Keratinocyte (primary cell): ENCODE data around the gene STRA6. TPM values are rescaled to one million over a fixed set of nuclear protein-coding genes. Genes with fewer than 3 reads are reported as not detected.

ENCODE experiments used
- DNase-seq: peaks from one replicate; pipeline ENCODE4 v3.0.0-alpha.2; 2011; ENCODE audit warnings: low read depth, missing footprints, low spot score
- FAIRE-seq: peaks from 2 replicates; lab custom pipeline; 2011; peaks lifted over from hg19 to GRCh38; lab: Jason Lieb, UNC
- H2AFZ ChIP-seq: 2 replicates; pipeline ENCODE4 v1.6.0; 2012; ENCODE audit warnings: low read length, control low read depth, inconsistent platforms; ENCODE audit not compliant: control insufficient read depth
- H3K27ac ChIP-seq: 2 replicates; pipeline ENCODE4 v1.5.1; 2011; ENCODE audit warnings: low read length; ENCODE audit not compliant: control insufficient read depth, insufficient read depth
- H3K27me3 ChIP-seq: 3 replicates; pipeline ENCODE4 v1.6.0; 2011; ENCODE audit warnings: low read length; ENCODE audit not compliant: control insufficient read depth, insufficient read depth; ENCODE audit errors: extremely low read depth
- H3K36me3 ChIP-seq, 2 experiments: 2 replicates in 1 of 2; 3 replicates in 1 of 2; pipeline ENCODE4 v1.5.1; 2011; ENCODE audit warnings: low read length in 2 of 2, mild to moderate bottlenecking in 1 of 2; ENCODE audit not compliant: control insufficient read depth in 2 of 2, insufficient read depth in 2 of 2; ENCODE audit errors: extremely low read depth in 1 of 2
- H3K4me1 ChIP-seq: 3 replicates; pipeline ENCODE4 v1.5.1; 2011; ENCODE audit warnings: low read length; ENCODE audit not compliant: control insufficient read depth, insufficient read depth; ENCODE audit errors: extremely low read depth
- H3K4me2 ChIP-seq: 3 replicates; pipeline ENCODE4 v1.6.0; 2011; ENCODE audit warnings: low read depth, low read length; ENCODE audit not compliant: control insufficient read depth, insufficient read depth; ENCODE audit errors: extremely low read depth
- H3K4me3 ChIP-seq, 3 experiments: fragments of 200-600 bp in 1 of 3; sonication (generic) in 1 of 3; 2 replicates in 2 of 3; 3 replicates in 1 of 3; pipeline ENCODE4 v1.5.1; 2011 to 2016; ENCODE audit warnings: low read length in 3 of 3, mild to moderate bottlenecking in 3 of 3, control low read depth in 2 of 3, inconsistent platforms in 1 of 3, low read depth in 1 of 3, mixed read lengths in 1 of 3, mixed run types in 1 of 3, moderate library complexity in 1 of 3; ENCODE audit not compliant: control insufficient read depth in 2 of 3, insufficient read depth in 2 of 3; ENCODE audit errors: extremely low read depth in 1 of 3
- H3K79me2 ChIP-seq: 2 replicates; pipeline ENCODE4 v1.6.0; 2012; ENCODE audit warnings: low read length; ENCODE audit not compliant: control insufficient read depth, insufficient read depth
- H3K9ac ChIP-seq: 3 replicates; pipeline ENCODE4 v1.6.0; 2011; ENCODE audit warnings: low read length; ENCODE audit not compliant: control insufficient read depth, insufficient read depth; ENCODE audit errors: extremely low read depth
- H3K9me1 ChIP-seq: 3 replicates; pipeline ENCODE4 v1.6.0; 2011; ENCODE audit warnings: low read length; ENCODE audit not compliant: control insufficient read depth, insufficient read depth; ENCODE audit errors: extremely low read depth
- H3K9me3 ChIP-seq: 2 replicates; pipeline ENCODE4 v1.5.1; 2012; ENCODE audit warnings: low read depth, low read length; ENCODE audit not compliant: control insufficient read depth
- H4K20me1 ChIP-seq: 3 replicates; pipeline ENCODE4 v1.6.0; 2011; ENCODE audit warnings: low read length; ENCODE audit not compliant: control insufficient read depth, insufficient read depth; ENCODE audit errors: extremely low read depth
- CTCF ChIP-seq, 3 experiments: IDR thresholded peaks in 1 of 3; conservative IDR thresholded peaks in 1 of 3; optimal IDR thresholded peaks in 1 of 3; 2 replicates in 2 of 3; 3 replicates in 1 of 3; pipeline versions ENCODE3 to v1.5.1; 2011; ENCODE audit warnings: low read length in 3 of 3, mild to moderate bottlenecking in 3 of 3, moderate library complexity in 2 of 3, control low read depth in 1 of 3, inconsistent platforms in 1 of 3; ENCODE audit not compliant: insufficient read depth in 2 of 3; ENCODE audit errors: extremely low read depth in 1 of 3
- EZH2 ChIP-seq: IDR thresholded peaks from one replicate; pipeline ENCODE4 v1.6.1; 2012; ENCODE audit warnings: inconsistent platforms, mild to moderate bottlenecking, low read length, moderate library complexity
- dilution Hi-C: fragments of 300-500 bp; cut with MboI; formaldehyde crosslinking; loops from one replicate; pipeline ENCODE4 v1.7.0; 2020; ENCODE audit warnings: low sequenced_read_pairs; ENCODE audit not compliant: extremely low pct_ligation_motif_present
- polyA plus RNA-seq, 5 experiments: library from polyadenylated mRNA; depleted of rRNA in 3 of 5; stranded (reverse) in 3 of 5; stranded (forward) in 1 of 5; unstranded in 1 of 5; fragments of >200 nt; gene quantifications; 1 replicate in 1 of 5; 2 replicates in 3 of 5; 3 replicates in 1 of 5; pipeline versions ENCODE4 v1.2.1 to v1.2.3, GENCODE V29; 2011 to 2012; ENCODE audit warnings: missing spikeins in 2 of 5, low read depth in 1 of 5, low replicate concordance in 1 of 5

STRA6 gene
- polyA plus RNA-seq, 1 donor (not counting 4 experiments of a cell fraction or from before 2014, with no cell fraction given): not detected

GRCh38 chr15:74213858-74214284 lies 11.3 kb upstream of the STRA6 start:
- FAIRE-seq (no peak), DNase-seq (no peak)
- no peak overlapping the region for H3K4me3 ChIP-seq
- no peaks in the 10 kb centered on the region for H4K20me1 ChIP-seq
- H3K27ac ChIP-seq: no peak overlapping the region
- no peaks in the 10 kb centered on the region for H3K79me2 ChIP-seq
- no peak overlapping the region for H3K9ac ChIP-seq
- peaks cover 34% of the 10 kb centered on the region for H3K27me3 ChIP-seq
- dilution Hi-C loops: no loop called here
- TF ChIP-seq CTCF (optimal IDR thresholded peaks at IDR 0.05 in 1 of 3, IDR thresholded peaks at IDR 0.05 in 1 of 3, conservative IDR thresholded peaks at IDR 0.05 in 1 of 3; ENCODE audit: extremely low read depth in 1 of 3, insufficient read depth in 2 of 3, low read length in 3 of 3) (no peak), EZH2 (no peak)
- no peaks in the 10 kb centered on the region for H3K36me3 ChIP-seq
- H3K9me3 ChIP-seq: no peaks in the 10 kb centered on the region
- H3K4me2 ChIP-seq: no peak overlapping the region
- H3K4me1 ChIP-seq: peaks cover 5% of the 10 kb centered on the region
- H3K9me1 ChIP-seq: no peaks in the 10 kb centered on the region
- no peak overlapping the region for H2AFZ ChIP-seq

- Histone ChIP-seq H3K36me3 (no peaks in the 10 kb centered on the region), H3K79me2 (no peaks in the 10 kb centered on the region), H3K4me2 (no peak overlapping the region), H4K20me1 (no peaks in the 10 kb centered on the region), H3K27me3 (peaks cover 42% of the 10 kb centered on the region), H3K4me1 (peaks cover 5% of the 10 kb centered on the region), H3K9me3 (no peaks in the 10 kb centered on the region), H3K9me1 (no peaks in the 10 kb centered on the region), H2AFZ (no peak overlapping the region), H3K27ac (no peak overlapping the region), H3K9ac (no peak overlapping the region), H3K4me3 (no peak overlapping the region)
- TF ChIP-seq EZH2 (no peak), CTCF (optimal IDR thresholded peaks at IDR 0.05 in 1 of 3, IDR thresholded peaks at IDR 0.05 in 1 of 3, conservative IDR thresholded peaks at IDR 0.05 in 1 of 3; ENCODE audit: extremely low read depth in 1 of 3, insufficient read depth in 2 of 3, low read length in 3 of 3) (no peak)
- dilution Hi-C loops: no loop called here
- DNase-seq (no peak), FAIRE-seq (no peak)
Measured at GRCh38 chr15:74212494-74212893, 9.9 kb upstream of the STRA6 start.
